Peyer's patch (tissue), 4 donors: ENCODE results near the gene TPD52L3. TPM values are rescaled to one million over a fixed set of nuclear protein-coding genes. Genes with fewer than 3 reads are reported as not detected.

Source experiments
- DNase-seq, 3 donors: peaks; one replicate each; pipeline ENCODE4 v3.0.0-alpha.2; 2017 to 2019
- H3K27ac ChIP-seq, 4 donors: fragments of 200-600 bp; sonication (generic); one replicate each; pipeline ENCODE4 v1.5.1; 2016 to 2019
- H3K27me3 ChIP-seq, 2 donors: fragments of 200-600 bp; sonication (generic); one replicate each; pipeline ENCODE4 v1.5.1; 2019
- H3K36me3 ChIP-seq, 3 donors: fragments of 200-600 bp; sonication (generic); one replicate each; pipeline ENCODE4 v1.5.1; 2016 to 2019
- H3K4me1 ChIP-seq, 4 donors: fragments of 200-600 bp; sonication (generic); one replicate each; pipeline ENCODE4 v1.5.1; 2016 to 2019
- H3K4me3 ChIP-seq, 4 donors: fragments of 200-600 bp; sonication (generic); 1 replicate in 3 of 4; 2 replicates in 1 of 4; pipeline ENCODE4 v1.5.1; 2016 to 2019; ENCODE audit warnings: mild to moderate bottlenecking in 1 of 4
- H3K9me3 ChIP-seq, 4 donors: fragments of 200-600 bp; sonication (generic); one replicate each; pipeline ENCODE4 v1.5.1; 2016 to 2019; ENCODE audit warnings: mild to moderate bottlenecking in 1 of 4
- POLR2A ChIP-seq, 2 donors: fragments of 450-650 bp; IDR thresholded peaks; one replicate each; pipeline ENCODE4 v1.5.1; 2017; ENCODE audit warnings: antibody characterized with exemption in 2 of 2, mild to moderate bottlenecking in 2 of 2, moderate library complexity in 2 of 2
- total RNA-seq, 4 donors: library from RNA; depleted of rRNA; stranded (reverse); fragments of >200 nt; gene quantifications; one replicate each; pipeline ENCODE4 v1.1.0, GENCODE V29; 2016
- TF ChIP-seq, protein P1 (sequence below), 6 experiments: fragments of 450-650 bp in 4 of 6; fragments of 200-600 bp in 2 of 6; sonication (generic) in 1 of 6; IDR thresholded peaks; one replicate each; pipeline ENCODE4 v1.5.1; 2017 to 2019; ENCODE audit warnings: antibody characterized with exemption in 6 of 6, mild to moderate bottlenecking in 3 of 6, moderate library complexity in 1 of 6

The TPD52L3 gene
- total RNA-seq, 4 donors from 2014 or later = not detected

DNA sequence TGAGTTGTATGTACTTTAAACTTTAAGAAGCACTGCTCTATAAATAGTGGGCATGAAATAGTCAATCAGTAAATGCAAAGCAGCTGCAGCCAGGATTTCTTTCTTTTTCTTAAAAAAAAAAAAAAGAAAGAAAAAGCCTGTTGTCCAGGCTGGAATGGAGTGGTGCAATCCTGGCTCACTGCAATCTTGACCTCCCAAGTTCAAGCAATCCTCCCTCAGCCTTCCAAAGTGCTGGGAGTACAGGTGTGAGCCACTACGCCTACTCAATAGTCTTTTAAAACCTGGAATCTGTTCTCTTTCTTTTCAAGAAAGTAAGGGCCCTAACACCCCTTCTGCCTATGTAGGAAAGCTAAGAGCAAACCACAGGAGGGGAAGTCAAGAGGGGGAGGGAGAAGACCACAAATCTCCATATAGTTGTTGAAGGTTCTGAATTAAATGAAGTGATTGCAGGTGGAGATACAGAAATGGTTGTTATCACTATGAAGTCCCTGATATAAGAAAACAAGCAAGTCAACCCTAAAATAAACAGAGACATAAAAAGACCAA is 20.6 kb upstream of the TPD52L3 start:
- H3K36me3 ChIP-seq = no peaks in the 10 kb centered on the region
- no peaks in the 10 kb centered on the region for H3K4me1 ChIP-seq
- no peaks in the 10 kb centered on the region for H3K27me3 ChIP-seq
- no peaks in the 10 kb centered on the region for H3K9me3 ChIP-seq
- H3K4me3 ChIP-seq = no peak overlapping the region
- DNase-seq = no peak
- no peak overlapping the region for H3K27ac ChIP-seq
- TF ChIP-seq, protein P1, sequence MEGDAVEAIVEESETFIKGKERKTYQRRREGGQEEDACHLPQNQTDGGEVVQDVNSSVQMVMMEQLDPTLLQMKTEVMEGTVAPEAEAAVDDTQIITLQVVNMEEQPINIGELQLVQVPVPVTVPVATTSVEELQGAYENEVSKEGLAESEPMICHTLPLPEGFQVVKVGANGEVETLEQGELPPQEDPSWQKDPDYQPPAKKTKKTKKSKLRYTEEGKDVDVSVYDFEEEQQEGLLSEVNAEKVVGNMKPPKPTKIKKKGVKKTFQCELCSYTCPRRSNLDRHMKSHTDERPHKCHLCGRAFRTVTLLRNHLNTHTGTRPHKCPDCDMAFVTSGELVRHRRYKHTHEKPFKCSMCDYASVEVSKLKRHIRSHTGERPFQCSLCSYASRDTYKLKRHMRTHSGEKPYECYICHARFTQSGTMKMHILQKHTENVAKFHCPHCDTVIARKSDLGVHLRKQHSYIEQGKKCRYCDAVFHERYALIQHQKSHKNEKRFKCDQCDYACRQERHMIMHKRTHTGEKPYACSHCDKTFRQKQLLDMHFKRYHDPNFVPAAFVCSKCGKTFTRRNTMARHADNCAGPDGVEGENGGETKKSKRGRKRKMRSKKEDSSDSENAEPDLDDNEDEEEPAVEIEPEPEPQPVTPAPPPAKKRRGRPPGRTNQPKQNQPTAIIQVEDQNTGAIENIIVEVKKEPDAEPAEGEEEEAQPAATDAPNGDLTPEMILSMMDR (IDR thresholded peaks at IDR 0.05) = no peak
- TF ChIP-seq POLR2A (IDR thresholded peaks at IDR 0.05) = no peak

DNA sequence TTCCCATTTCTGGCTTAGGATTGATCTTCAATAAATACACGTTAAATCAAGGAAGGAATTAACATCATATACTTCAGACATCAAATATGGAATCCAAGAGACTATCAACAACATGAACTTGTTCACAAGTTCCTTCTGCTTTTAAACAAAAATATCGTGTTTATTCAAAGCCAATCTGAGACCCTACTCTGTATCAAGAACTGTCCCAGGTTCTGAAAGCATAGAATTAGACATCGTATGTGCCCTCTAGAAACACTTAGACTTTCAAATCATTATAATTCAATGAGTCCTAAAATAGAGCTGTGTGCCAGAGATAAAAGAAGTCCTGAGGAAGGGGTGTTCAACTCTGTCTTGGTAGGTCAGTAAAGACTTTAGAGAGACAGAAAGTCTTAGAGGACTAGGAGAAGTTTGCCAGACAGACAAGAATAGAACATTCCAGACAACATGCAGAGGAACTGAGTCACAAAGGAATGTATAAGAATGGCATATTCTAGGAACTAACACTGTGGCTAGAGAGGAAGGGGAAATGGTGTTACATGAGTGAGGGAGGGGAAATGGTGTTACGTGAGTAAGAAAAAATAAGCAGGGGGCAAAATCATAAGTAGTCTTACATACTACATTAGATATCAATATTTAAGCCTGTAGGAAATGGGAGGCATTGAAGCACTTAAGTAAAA is 2.9 kb downstream of the TPD52L3 start:
- no peak for TF ChIP-seq POLR2A (IDR thresholded peaks at IDR 0.05)
- Histone ChIP-seq H3K4me1 (no peaks in the 10 kb centered on the region), H3K27ac (no peak overlapping the region), H3K4me3 (no peak overlapping the region), H3K36me3 (no peaks in the 10 kb centered on the region), H3K9me3 (no peaks in the 10 kb centered on the region), H3K27me3 (no peaks in the 10 kb centered on the region)
- no peak for DNase-seq

DNA sequence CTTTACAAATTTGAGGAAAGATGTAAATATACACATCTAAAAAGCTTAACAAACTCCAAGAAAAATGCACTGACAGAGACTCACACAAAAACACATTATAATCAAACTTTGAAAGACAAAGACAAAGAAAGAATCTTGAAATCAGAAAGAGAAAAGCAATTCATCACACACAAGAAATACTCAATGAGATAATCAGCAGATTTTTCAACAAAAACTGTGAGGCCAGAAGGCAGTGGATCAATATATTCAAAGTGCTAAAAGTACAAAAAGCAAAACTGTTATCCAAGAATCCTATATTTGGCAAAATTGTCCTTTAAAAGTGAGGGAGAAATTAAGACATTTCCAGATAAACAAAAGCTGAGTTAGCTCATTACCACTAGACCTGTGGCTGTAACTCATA is 6.1 kb downstream of the TPD52L3 start:
- Histone ChIP-seq H3K9me3 (no peaks in the 10 kb centered on the region), H3K27ac (no peak overlapping the region), H3K36me3 (no peaks in the 10 kb centered on the region), H3K27me3 (no peaks in the 10 kb centered on the region), H3K4me3 (no peak overlapping the region), H3K4me1 (no peaks in the 10 kb centered on the region)
- TF ChIP-seq POLR2A (IDR thresholded peaks at IDR 0.05) = no peak
- TF ChIP-seq, protein P1 (IDR thresholded peaks at IDR 0.05) = no peak
- DNase-seq = no peak

DNA sequence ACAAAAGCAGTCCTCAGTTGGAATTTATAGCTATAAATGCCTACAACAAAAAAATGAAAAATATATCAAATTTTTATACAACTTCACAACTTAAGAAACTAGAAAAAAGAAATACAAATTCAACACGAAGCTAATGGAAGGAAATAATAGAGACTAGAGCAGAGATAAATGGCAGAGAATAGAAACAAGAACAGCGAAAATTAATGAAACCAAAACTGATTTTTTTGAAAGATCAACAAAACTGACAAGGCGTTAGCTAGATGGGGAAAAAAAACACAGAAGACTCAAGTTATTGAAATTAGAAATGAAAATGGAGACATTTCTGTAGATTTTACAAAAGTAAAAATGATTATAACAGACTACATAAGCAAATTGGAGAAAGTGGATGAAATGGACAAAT is 20.6 kb downstream of the TPD52L3 start:
- Histone ChIP-seq H3K27me3 (no peaks in the 10 kb centered on the region), H3K27ac (no peak overlapping the region), H3K9me3 (no peaks in the 10 kb centered on the region), H3K4me3 (no peak overlapping the region), H3K4me1 (no peaks in the 10 kb centered on the region), H3K36me3 (no peaks in the 10 kb centered on the region)
- DNase-seq = no peak
- TF ChIP-seq, protein P1 (IDR thresholded peaks at IDR 0.05) = no peak
- TF ChIP-seq POLR2A (IDR thresholded peaks at IDR 0.05) = no peak

DNA sequence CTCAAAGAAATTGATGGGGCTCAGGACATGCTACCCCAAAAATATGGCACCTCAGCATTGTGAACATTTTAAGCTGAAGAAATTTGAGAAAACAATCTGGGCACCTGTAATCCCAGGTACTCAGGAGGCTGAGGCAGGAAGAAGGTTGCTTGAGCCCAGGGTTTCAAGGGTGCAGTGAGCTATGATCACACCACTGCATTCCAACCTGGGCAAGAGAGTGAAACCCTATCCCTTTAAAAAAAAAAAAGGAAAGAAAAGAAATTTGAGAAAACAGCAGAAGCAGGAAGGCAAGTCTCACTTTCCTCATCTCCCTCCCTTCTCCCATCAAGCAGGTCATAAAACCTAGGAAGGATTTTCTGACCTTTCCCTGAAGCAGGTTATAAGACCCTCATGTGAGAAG is 23.6 kb downstream of the TPD52L3 start:
- TF ChIP-seq, protein P1 (IDR thresholded peaks at IDR 0.05) = no peak
- no peak for TF ChIP-seq POLR2A (IDR thresholded peaks at IDR 0.05)
- DNase-seq = no peak
- Histone ChIP-seq H3K27ac (no peak overlapping the region), H3K36me3 (no peaks in the 10 kb centered on the region), H3K9me3 (no peaks in the 10 kb centered on the region), H3K4me1 (no peaks in the 10 kb centered on the region), H3K4me3 (no peak overlapping the region), H3K27me3 (no peaks in the 10 kb centered on the region)

DNA sequence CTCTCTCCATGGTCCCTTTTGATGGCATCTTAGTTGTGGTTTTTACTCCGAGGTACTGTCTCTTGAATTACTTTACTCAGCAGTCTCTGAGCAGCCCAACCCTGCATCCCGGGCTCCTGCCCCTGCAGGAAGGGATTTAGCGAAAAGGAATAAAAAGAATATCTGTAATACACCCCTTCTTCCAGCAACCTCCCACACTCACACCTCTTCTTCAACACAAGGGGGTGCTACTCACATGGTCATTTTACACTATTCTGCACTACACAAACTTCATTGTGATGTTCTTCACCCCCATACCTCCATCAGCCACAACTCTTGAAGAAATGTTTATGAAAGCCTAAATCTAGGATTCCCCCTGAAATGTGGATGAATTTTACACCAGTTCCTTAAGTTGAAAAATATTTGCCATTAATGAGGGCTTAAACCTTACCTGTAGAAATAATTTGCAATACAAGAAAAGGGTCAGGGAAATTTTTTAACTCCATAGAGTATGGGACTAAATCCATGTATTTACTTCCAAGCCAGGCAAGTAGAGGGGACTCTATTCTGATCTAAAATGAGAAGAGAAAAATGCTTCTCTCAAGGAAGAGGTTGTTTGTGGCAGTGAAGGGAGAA is 26.0 kb downstream of the TPD52L3 start:
- H3K36me3 ChIP-seq = no peaks in the 10 kb centered on the region
- TF ChIP-seq POLR2A (IDR thresholded peaks at IDR 0.05) = no peak
- TF ChIP-seq, protein P1 (IDR thresholded peaks at IDR 0.05) = peak; percentile 64 to 82 (median 76)
- H3K4me1 ChIP-seq = no peaks in the 10 kb centered on the region
- H3K27me3 ChIP-seq = no peaks in the 10 kb centered on the region
- peak in 2 of 3 donors; percentile 16 to 57 for DNase-seq
- H3K27ac ChIP-seq = no peak overlapping the region
- no peaks in the 10 kb centered on the region for H3K9me3 ChIP-seq
- no peak overlapping the region for H3K4me3 ChIP-seq
